Measurements from ENCODE around the gene PAGE3. TPM values are rescaled to one million over a fixed set of nuclear protein-coding genes. Genes with fewer than 3 reads are reported as not detected.

The PAGE3 gene
- polyA plus RNA-seq, 1 donor from 2014 or later, result not detected

DNA sequence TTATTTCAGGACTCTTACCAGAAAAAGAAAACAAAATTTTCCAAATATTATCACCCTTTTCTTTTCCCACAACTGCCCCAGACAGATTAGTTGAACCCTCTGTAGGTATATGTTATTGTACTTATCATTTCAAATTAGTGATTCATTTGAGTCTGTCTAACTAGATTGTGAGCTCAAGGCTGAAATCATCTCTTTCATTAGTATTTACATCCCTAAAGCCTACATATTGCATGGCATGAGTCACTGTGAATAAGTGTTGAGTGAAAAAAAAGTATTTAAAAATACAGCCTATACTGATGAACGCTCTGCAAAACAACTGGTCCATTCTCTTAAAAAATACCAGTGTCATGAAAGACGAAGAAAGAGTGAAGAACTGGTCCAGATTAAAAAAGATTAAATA, 3.9 kb downstream of the PAGE3 start:
- Histone ChIP-seq H3K9ac (ENCODE audit: low read length) (no peak overlapping the region), H3K9me2 (ENCODE audit: insufficient read depth, low read length) (no peaks in the 10 kb centered on the region), H3K4me2 (ENCODE audit: low read length) (no peak overlapping the region), H3K4me3 (ENCODE audit: low read length) (no peak overlapping the region), H3K79me2 (replicated peaks; ENCODE audit: insufficient read depth, low read length) (no peaks in the 10 kb centered on the region), H3K27me3 (ENCODE audit: insufficient read depth, low read depth, low read length) (no peaks in the 10 kb centered on the region), H3K36me3 (ENCODE audit: insufficient read depth, low read length) (no peaks in the 10 kb centered on the region), H3F3A (ENCODE audit: insufficient read depth, low read length, poor library complexity, severe bottlenecking) (no peaks in the 10 kb centered on the region), H3K9me3 (ENCODE audit: low read length) (no peaks in the 10 kb centered on the region), H2AFZ (ENCODE audit: low read depth, low read length) (no peak overlapping the region), H3K27ac (ENCODE audit: low read length) (no peak overlapping the region), H4K20me1 (ENCODE audit: insufficient read depth) (no peaks in the 10 kb centered on the region)
- TF ChIP-seq, protein P1, sequence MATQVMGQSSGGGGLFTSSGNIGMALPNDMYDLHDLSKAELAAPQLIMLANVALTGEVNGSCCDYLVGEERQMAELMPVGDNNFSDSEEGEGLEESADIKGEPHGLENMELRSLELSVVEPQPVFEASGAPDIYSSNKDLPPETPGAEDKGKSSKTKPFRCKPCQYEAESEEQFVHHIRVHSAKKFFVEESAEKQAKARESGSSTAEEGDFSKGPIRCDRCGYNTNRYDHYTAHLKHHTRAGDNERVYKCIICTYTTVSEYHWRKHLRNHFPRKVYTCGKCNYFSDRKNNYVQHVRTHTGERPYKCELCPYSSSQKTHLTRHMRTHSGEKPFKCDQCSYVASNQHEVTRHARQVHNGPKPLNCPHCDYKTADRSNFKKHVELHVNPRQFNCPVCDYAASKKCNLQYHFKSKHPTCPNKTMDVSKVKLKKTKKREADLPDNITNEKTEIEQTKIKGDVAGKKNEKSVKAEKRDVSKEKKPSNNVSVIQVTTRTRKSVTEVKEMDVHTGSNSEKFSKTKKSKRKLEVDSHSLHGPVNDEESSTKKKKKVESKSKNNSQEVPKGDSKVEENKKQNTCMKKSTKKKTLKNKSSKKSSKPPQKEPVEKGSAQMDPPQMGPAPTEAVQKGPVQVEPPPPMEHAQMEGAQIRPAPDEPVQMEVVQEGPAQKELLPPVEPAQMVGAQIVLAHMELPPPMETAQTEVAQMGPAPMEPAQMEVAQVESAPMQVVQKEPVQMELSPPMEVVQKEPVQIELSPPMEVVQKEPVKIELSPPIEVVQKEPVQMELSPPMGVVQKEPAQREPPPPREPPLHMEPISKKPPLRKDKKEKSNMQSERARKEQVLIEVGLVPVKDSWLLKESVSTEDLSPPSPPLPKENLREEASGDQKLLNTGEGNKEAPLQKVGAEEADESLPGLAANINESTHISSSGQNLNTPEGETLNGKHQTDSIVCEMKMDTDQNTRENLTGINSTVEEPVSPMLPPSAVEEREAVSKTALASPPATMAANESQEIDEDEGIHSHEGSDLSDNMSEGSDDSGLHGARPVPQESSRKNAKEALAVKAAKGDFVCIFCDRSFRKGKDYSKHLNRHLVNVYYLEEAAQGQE (IDR thresholded peaks at IDR 0.05; ENCODE audit: borderline replicate concordance), result no peak
- TF ChIP-seq RAD21 (conservative IDR thresholded peaks at IDR 0.05), result no peak
- TF ChIP-seq EP300 (conservative IDR thresholded peaks at IDR 0.05; ENCODE audit: poor library complexity, severe bottlenecking), result no peak
- TF ChIP-seq MXI1 (conservative IDR thresholded peaks at IDR 0.05; ENCODE audit: poor library complexity, severe bottlenecking), result no peak
- TF ChIP-seq, protein P2, sequence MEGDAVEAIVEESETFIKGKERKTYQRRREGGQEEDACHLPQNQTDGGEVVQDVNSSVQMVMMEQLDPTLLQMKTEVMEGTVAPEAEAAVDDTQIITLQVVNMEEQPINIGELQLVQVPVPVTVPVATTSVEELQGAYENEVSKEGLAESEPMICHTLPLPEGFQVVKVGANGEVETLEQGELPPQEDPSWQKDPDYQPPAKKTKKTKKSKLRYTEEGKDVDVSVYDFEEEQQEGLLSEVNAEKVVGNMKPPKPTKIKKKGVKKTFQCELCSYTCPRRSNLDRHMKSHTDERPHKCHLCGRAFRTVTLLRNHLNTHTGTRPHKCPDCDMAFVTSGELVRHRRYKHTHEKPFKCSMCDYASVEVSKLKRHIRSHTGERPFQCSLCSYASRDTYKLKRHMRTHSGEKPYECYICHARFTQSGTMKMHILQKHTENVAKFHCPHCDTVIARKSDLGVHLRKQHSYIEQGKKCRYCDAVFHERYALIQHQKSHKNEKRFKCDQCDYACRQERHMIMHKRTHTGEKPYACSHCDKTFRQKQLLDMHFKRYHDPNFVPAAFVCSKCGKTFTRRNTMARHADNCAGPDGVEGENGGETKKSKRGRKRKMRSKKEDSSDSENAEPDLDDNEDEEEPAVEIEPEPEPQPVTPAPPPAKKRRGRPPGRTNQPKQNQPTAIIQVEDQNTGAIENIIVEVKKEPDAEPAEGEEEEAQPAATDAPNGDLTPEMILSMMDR (IDR thresholded peaks at IDR 0.05; ENCODE audit: poor library complexity, severe bottlenecking), result no peak
- TF ChIP-seq POLR2AphosphoS5 (IDR thresholded peaks at IDR 0.05), result no peak
- TF ChIP-seq EZH2 (IDR thresholded peaks at IDR 0.05; ENCODE audit: borderline replicate concordance, insufficient read depth, low read length, poor library complexity, severe bottlenecking), result no peak
- no peak for TF ChIP-seq TAF1 (IDR thresholded peaks at IDR 0.05; ENCODE audit: low read depth)
- no peak for TF ChIP-seq SMC3 (conservative IDR thresholded peaks at IDR 0.05; ENCODE audit: poor library complexity)

DNA sequence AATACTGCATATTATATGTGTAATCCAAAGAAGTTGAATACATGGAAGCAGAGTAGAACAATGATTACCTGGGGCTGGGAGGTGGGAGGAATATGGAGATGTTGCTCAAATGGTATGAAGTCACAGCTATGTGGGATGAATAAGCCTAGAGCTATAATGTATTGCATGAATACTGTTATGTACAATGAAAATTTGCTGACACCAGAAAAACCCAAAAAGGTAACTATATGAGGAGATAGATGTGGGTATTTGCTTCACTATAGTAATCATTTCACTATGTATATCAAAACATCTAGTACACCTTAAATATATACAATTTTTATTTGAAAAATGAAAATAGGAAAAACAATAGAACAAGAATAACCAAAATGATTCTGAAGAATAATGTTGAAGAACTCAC, 11.2 kb downstream of the PAGE3 start:
- Histone ChIP-seq H3K4me3 (ENCODE audit: low read length) (no peak overlapping the region), H3K27ac (ENCODE audit: low read length) (no peak overlapping the region), H3K27me3 (ENCODE audit: insufficient read depth, low read depth, low read length) (no peaks in the 10 kb centered on the region), H3K4me2 (ENCODE audit: low read length) (no peak overlapping the region), H3K36me3 (ENCODE audit: insufficient read depth, low read length) (no peaks in the 10 kb centered on the region), H3K9me3 (ENCODE audit: low read length) (no peaks in the 10 kb centered on the region), H3K9ac (ENCODE audit: low read length) (no peak overlapping the region), H3K9me2 (ENCODE audit: insufficient read depth, low read length) (no peaks in the 10 kb centered on the region), H2AFZ (ENCODE audit: low read depth, low read length) (no peak overlapping the region), H3F3A (ENCODE audit: insufficient read depth, low read length, poor library complexity, severe bottlenecking) (no peaks in the 10 kb centered on the region), H3K79me2 (replicated peaks; ENCODE audit: insufficient read depth, low read length) (no peaks in the 10 kb centered on the region), H4K20me1 (ENCODE audit: insufficient read depth) (no peaks in the 10 kb centered on the region)
- no peak for TF ChIP-seq MXI1 (conservative IDR thresholded peaks at IDR 0.05; ENCODE audit: poor library complexity, severe bottlenecking)
- no peak for TF ChIP-seq SMC3 (conservative IDR thresholded peaks at IDR 0.05; ENCODE audit: poor library complexity)
- TF ChIP-seq, protein P1 (IDR thresholded peaks at IDR 0.05; ENCODE audit: borderline replicate concordance), result no peak
- TF ChIP-seq RAD21 (conservative IDR thresholded peaks at IDR 0.05), result no peak
- TF ChIP-seq, protein P2 (IDR thresholded peaks at IDR 0.05; ENCODE audit: poor library complexity, severe bottlenecking), result no peak
- TF ChIP-seq EP300 (conservative IDR thresholded peaks at IDR 0.05; ENCODE audit: poor library complexity, severe bottlenecking), result no peak
- TF ChIP-seq TAF1 (IDR thresholded peaks at IDR 0.05; ENCODE audit: low read depth), result no peak
- TF ChIP-seq EZH2 (IDR thresholded peaks at IDR 0.05; ENCODE audit: borderline replicate concordance, insufficient read depth, low read length, poor library complexity, severe bottlenecking), result no peak
- no peak for TF ChIP-seq POLR2AphosphoS5 (IDR thresholded peaks at IDR 0.05)
